Neural cell (in vitro differentiated cells): ENCODE data around the gene MYO7A.

Source experiments
- CTCF ChIP-seq: fragments of 450-650 bp; IDR thresholded peaks from 2 replicates; pipeline ENCODE4 v1.5.1; 2014; ENCODE audit warnings: antibody characterized with exemption, mild to moderate bottlenecking, moderate library complexity; ENCODE audit not compliant: poor library complexity, severe bottlenecking
- RAD21 ChIP-seq: fragments of 450-650 bp; conservative IDR thresholded peaks from 2 replicates; pipeline ENCODE4 v1.6.1; 2014; ENCODE audit warnings: antibody characterized with exemption, mild to moderate bottlenecking, moderate library complexity

- TF ChIP-seq RAD21, result no peak
- no peak for TF ChIP-seq CTCF
Observed at GRCh38 chr11:77163271-77163670, 35.2 kb downstream of the MYO7A start.
